NB4 (cell line): ENCODE measurements around the gene SPHK2.

Experiments used
- DNase-seq: peaks from one replicate; pipeline ENCODE4 v3.0.0; 2010; ENCODE audit warnings: low read depth
- H3K4me3 ChIP-seq: one replicate; pipeline ENCODE4 v1.5.1; 2011; ENCODE audit warnings: mild to moderate bottlenecking, low read depth, low read length, moderate library complexity
- MYC ChIP-seq: IDR thresholded peaks from 2 replicates; pipeline ENCODE4 v1.6.1; 2011; ENCODE audit warnings: low read depth, low read length
- POLR2A ChIP-seq: IDR thresholded peaks from 2 replicates; pipeline ENCODE4 v1.6.1; 2011; ENCODE audit warnings: mild to moderate bottlenecking; ENCODE audit not compliant: insufficient read length; ENCODE audit errors: extremely low read depth
- TF ChIP-seq, protein P1 (sequence below): IDR thresholded peaks from one replicate; pipeline ENCODE4 v1.5.1; 2012; ENCODE audit warnings: low read depth, low read length
- TF ChIP-seq, protein P2 (sequence below): IDR thresholded peaks from 2 replicates; pipeline ENCODE4 v1.6.1; 2011; ENCODE audit warnings: low read depth, low read length

SPHK2 gene

DNA sequence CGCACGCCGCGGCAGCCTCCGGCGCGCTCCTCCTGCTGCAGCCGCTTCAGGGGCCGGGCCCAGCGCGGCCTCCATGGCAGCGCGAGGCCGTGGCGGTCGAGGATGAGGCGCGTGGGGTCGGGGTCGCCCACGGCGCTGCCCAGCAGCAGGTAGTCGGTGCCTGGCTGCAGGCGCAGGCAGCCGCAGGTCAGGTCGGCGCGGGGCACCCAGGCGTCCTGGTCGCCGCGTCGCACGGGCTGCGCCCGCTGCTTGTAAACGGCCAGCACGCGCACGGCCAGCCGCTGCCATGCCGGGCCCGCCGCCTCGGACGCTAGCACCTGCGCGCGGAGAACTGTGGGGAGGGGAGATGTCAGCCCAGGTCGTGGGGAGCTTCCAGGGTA, 42.4 kb downstream of the SPHK2 start:
- TF ChIP-seq, protein P1, sequence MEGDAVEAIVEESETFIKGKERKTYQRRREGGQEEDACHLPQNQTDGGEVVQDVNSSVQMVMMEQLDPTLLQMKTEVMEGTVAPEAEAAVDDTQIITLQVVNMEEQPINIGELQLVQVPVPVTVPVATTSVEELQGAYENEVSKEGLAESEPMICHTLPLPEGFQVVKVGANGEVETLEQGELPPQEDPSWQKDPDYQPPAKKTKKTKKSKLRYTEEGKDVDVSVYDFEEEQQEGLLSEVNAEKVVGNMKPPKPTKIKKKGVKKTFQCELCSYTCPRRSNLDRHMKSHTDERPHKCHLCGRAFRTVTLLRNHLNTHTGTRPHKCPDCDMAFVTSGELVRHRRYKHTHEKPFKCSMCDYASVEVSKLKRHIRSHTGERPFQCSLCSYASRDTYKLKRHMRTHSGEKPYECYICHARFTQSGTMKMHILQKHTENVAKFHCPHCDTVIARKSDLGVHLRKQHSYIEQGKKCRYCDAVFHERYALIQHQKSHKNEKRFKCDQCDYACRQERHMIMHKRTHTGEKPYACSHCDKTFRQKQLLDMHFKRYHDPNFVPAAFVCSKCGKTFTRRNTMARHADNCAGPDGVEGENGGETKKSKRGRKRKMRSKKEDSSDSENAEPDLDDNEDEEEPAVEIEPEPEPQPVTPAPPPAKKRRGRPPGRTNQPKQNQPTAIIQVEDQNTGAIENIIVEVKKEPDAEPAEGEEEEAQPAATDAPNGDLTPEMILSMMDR, result no peak
- TF ChIP-seq, protein P2, sequence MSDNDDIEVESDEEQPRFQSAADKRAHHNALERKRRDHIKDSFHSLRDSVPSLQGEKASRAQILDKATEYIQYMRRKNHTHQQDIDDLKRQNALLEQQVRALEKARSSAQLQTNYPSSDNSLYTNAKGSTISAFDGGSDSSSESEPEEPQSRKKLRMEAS, result no peak
- no peak for TF ChIP-seq POLR2A
- TF ChIP-seq MYC, result no peak
- H3K4me3 ChIP-seq, result no peak overlapping the region
- DNase-seq, result no peak

DNA sequence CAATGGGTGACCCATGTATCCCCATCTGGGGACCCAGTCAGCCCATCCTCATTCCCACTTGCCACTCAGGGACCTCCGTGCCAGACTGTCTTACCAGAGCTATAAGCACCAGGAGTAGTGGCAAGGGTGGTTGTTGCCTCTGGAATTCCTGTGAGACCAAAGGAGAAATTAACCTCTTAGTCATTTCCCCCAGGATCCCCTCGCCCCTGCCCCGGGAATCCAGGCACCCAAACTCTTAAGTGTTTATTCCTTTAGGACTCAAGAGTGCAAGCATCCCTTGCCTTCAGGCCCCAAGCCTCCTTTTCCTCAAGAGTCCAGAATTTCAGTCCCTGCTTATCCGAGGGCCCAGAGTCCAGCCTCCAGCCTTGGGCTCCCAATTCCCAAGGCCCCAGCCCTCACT, 44.4 kb downstream of the SPHK2 start:
- DNase-seq, result no peak
- no peak overlapping the region for H3K4me3 ChIP-seq
- TF ChIP-seq MYC (no peak), POLR2A (no peak)
- TF ChIP-seq, protein P2, result no peak
- TF ChIP-seq, protein P1, result no peak

DNA sequence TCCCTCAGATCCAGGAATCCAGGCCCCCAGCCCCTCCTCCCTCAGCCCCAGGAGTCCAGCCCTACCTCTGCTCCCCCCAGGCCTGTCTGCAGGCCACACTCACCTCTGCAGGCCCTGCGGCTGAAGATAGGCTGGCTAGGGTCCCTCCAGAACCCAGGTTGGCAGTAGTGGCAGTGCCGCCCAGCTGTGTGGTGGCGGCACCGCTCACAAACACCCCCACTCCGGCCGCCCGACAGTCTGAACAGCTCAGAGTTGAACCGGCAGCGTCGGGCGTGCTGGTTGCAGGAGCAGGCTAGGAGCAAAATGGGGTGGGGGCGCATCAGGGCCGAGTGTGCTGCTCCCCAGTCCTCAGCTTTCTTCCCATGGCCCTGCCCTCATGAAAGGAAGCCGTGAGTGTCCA, 45.2 kb downstream of the SPHK2 start:
- TF ChIP-seq MYC (no peak), POLR2A (no peak)
- TF ChIP-seq, protein P2, result no peak
- TF ChIP-seq, protein P1, result no peak
- H3K4me3 ChIP-seq, result no peak overlapping the region
- DNase-seq, result no peak

DNA sequence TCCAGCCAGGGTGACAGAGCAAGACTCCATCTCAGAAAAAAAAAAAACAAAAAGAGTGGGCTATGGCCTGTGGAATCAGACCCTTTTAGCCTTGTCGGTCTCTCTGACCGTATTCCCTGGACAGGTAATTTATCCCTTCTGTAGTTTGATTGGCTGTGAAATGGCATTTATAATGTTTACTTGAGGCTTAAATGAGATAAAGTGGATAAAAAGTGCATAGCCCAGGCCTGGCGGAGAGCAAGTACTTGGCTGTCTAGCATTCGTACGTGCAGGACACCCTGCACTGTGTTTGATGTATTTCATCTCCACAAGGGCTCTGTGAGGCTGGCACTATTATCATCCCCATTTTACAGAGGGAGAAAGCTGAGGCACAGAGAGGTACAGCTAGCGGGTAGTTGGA, 46.5 kb downstream of the SPHK2 start:
- no peak for DNase-seq
- TF ChIP-seq, protein P2, result no peak
- TF ChIP-seq MYC (no peak), POLR2A (no peak)
- TF ChIP-seq, protein P1, result no peak
- no peak overlapping the region for H3K4me3 ChIP-seq

DNA sequence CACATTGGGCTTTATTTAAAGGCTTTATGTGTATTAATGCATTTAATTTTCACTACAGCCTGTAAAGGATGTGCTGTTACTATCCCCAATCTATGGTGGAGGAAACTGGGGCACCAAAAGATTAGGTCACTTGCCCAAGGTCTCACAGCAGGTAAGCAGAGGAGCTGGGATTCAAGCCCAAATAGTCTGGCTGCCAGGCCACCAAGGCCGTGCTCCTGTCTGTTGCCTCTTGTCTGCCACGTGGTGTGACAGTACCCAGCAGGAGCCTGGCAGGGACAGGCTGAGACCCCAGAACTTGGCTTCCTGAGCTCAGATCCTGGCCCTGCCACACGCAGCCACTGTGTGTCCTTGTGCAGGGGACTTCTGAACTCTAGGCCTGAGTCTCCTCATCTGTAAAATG, 49.0 kb downstream of the SPHK2 start:
- H3K4me3 ChIP-seq, result no peak overlapping the region
- no peak for DNase-seq
- TF ChIP-seq MYC, result no peak
- TF ChIP-seq, protein P2, result 0 out of 2 replicates have a peak, but pooled peaks have one; percentile 10

DNA sequence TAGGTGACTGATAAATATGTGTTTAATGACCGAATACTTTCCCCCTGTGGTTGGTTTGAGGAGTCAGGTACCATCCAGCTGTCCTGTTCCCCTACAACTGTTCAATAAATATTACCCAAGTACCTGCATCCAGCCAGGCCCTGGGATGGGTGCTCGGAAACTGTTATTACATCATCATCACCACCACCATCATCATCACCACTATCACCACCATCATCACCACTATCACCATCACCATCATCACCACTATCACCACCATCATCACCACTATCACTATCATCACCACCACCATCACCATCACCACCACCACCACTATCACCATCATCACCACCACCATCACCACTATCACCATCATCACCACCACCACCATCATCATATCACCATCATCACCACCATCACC, 49.5 kb downstream of the SPHK2 start:
- H3K4me3 ChIP-seq, result no peak overlapping the region
- no peak for TF ChIP-seq POLR2A
- TF ChIP-seq, protein P2, result no peak
- no peak for TF ChIP-seq MYC
- TF ChIP-seq, protein P1, result no peak
- no peak for DNase-seq
